Mesangial cell (primary cell): ENCODE data around the gene PSG4. TPM values are rescaled to one million over a fixed set of nuclear protein-coding genes. Genes with fewer than 3 reads are reported as not detected.

Source experiments
- total RNA-seq: library from RNA; depleted of rRNA; stranded (reverse); fragments of >200 nt; gene quantifications from 2 replicates; pipeline ENCODE4 v1.2.3, GENCODE V29; 2015

PSG4 gene
- 0.16 TPM in 1 of 2 replicates, not detected in the other for total RNA-seq

GRCh38 chr19:43205471-43206105 lies at the start of gene PSG4:
Gene PSG4, minus strand, starts transcription at chr19:43205638. Its CDS starts 102 bp downstream, at chr19:43205536.

GRCh38 chr19:43186311-43186935 lies 19.0 kb downstream of the PSG4 start, which contains the start of gene PSG5:
Gene PSG5, minus strand, starts transcription at chr19:43186536. Its CDS starts 131 bp downstream, at chr19:43186405.

Other genes starting within 250 kb of the PSG4 start
- not detected in 2 replicates for gene PSG11, start 179.2 kb downstream of the PSG4 start, total RNA-seq
- not detected in 2 replicates for gene PSG2, start 122.9 kb downstream of the PSG4 start, total RNA-seq
- gene PSG5, start 19.1 kb downstream of the PSG4 start, total RNA-seq = 0.25 and 0.33 TPM in 2 replicates
- 0.13 TPM in 1 of 2 replicates, not detected in the other for gene PSG9, start 63.9 kb upstream of the PSG4 start, total RNA-seq
- gene CD177, start 148.0 kb upstream of the PSG4 start, total RNA-seq = not detected in 2 replicates
- not detected in 2 replicates for gene TEX101, start 209.3 kb upstream of the PSG4 start, total RNA-seq